Fibroblast of skin of scalp (primary cell): ENCODE measurements around the gene HOXC6.
A peak's percentile ranks its signal among the peaks of the same experiment; 100 is the strongest.

Experiments
- DNase-seq: peaks from one replicate; pipeline ENCODE4 v3.0.0-alpha.2; 2013

Gene HOXC6

GRCh38 chr12:54016051-54016450 lies 12.2 kb upstream of the HOXC6 start:
- DNase-seq, result no peak

- no peak for DNase-seq
Observed at GRCh38 chr12:54016478-54016964, 11.7 kb upstream of the HOXC6 start.

- DNase-seq, result no peak
Observed at GRCh38 chr12:54017027-54017788, 11.0 kb upstream of the HOXC6 start.

- DNase-seq, result peak; percentile 68
Observed at GRCh38 chr12:54017878-54018467, 10.3 kb upstream of the HOXC6 start.

- DNase-seq, result no peak
Observed at GRCh38 chr12:54018468-54018984, 9.7 kb upstream of the HOXC6 start.

GRCh38 chr12:54019091-54019811 lies 9.0 kb upstream of the HOXC6 start:
- no peak for DNase-seq

GRCh38 chr12:54019924-54020590 lies 8.2 kb upstream of the HOXC6 start:
- DNase-seq, result no peak

- no peak for DNase-seq
Observed at GRCh38 chr12:54020591-54021405, 7.4 kb upstream of the HOXC6 start.

- no peak for DNase-seq
Observed at GRCh38 chr12:54021432-54022013, 6.7 kb upstream of the HOXC6 start.

- DNase-seq, result no peak
Observed at GRCh38 chr12:54022960-54023884, 5.0 kb upstream of the HOXC6 start.

- no peak for DNase-seq
Observed at GRCh38 chr12:54024127-54024526, 4.1 kb upstream of the HOXC6 start.

- DNase-seq, result no peak
Observed at GRCh38 chr12:54024581-54025305, 3.5 kb upstream of the HOXC6 start.

- no peak for DNase-seq
Observed at GRCh38 chr12:54025499-54026405, 2.5 kb upstream of the HOXC6 start.

- no peak for DNase-seq
Observed at GRCh38 chr12:54026640-54027441, 1.4 kb upstream of the HOXC6 start.

GRCh38 chr12:54027442-54027786 lies 826 bp upstream of the HOXC6 start:
- DNase-seq, result no peak

GRCh38 chr12:54029529-54030441 lies 1.5 kb downstream of the HOXC6 start:
- DNase-seq, result no peak

- no peak for DNase-seq
Observed at GRCh38 chr12:54030442-54030801, 2.2 kb downstream of the HOXC6 start.
